ENCODE measurements around the gene CAPN2. TPM values are rescaled to one million over a fixed set of nuclear protein-coding genes. Genes with fewer than 3 reads are reported as not detected.

Gene CAPN2
- total RNA-seq, 1 donor from 2014 or later, result 258 TPM

DNA sequence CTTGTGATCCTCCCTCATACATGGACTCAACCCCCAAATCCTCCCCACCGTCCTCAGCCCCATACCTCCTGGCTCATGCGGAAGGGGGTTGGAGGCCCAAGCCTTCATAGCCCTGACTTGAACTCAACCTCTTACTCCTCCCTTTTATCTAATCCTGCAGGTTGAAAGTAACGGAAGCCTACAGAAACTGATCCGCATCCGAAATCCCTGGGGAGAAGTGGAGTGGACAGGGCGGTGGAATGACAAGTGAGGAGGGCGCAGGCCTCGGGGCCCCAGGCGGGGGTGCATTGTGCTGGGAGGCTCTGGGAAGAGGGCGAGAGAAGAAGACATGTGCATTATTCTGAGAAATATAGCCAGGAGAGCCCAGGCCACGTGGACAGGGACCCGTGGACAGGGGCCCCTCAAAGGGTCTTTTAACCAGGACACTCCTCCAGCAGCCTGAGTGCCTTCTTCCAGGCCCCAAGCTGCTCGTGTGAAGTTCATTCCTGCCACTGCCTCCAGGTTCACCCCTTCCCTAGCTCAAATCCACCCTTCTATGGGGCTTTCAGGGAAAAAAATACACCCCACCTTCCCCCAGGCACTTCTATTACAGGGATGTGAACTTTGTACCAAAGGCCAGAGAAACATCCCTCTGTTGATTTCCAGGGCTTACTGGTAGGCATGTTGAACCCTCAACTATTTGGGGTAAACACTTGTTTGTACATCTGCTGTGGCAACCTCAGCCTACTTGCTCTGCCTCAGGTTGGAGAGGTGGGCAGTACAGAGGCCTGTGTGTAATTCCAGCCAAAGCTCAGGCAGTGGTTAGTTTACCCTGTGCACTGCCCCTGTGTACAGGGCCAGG, 38.6 kb downstream of the CAPN2 start:
- Histone ChIP-seq H3K4me3 (ENCODE audit: low read depth, low read length) (no peak overlapping the region), H3K27me3 (ENCODE audit: control insufficient read depth, insufficient read depth, low read length) (no peaks in the 10 kb centered on the region), H3K36me3 (ENCODE audit: control insufficient read depth, insufficient read depth, low read length) (peaks cover 8% of the 10 kb centered on the region)
- TF ChIP-seq, protein P1, sequence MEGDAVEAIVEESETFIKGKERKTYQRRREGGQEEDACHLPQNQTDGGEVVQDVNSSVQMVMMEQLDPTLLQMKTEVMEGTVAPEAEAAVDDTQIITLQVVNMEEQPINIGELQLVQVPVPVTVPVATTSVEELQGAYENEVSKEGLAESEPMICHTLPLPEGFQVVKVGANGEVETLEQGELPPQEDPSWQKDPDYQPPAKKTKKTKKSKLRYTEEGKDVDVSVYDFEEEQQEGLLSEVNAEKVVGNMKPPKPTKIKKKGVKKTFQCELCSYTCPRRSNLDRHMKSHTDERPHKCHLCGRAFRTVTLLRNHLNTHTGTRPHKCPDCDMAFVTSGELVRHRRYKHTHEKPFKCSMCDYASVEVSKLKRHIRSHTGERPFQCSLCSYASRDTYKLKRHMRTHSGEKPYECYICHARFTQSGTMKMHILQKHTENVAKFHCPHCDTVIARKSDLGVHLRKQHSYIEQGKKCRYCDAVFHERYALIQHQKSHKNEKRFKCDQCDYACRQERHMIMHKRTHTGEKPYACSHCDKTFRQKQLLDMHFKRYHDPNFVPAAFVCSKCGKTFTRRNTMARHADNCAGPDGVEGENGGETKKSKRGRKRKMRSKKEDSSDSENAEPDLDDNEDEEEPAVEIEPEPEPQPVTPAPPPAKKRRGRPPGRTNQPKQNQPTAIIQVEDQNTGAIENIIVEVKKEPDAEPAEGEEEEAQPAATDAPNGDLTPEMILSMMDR (IDR thresholded peaks at IDR 0.05; ENCODE audit: insufficient read depth, low read length, poor library complexity, severe bottlenecking), result no peak
- DNase-seq (ENCODE audit: low read depth), result no peak

DNA sequence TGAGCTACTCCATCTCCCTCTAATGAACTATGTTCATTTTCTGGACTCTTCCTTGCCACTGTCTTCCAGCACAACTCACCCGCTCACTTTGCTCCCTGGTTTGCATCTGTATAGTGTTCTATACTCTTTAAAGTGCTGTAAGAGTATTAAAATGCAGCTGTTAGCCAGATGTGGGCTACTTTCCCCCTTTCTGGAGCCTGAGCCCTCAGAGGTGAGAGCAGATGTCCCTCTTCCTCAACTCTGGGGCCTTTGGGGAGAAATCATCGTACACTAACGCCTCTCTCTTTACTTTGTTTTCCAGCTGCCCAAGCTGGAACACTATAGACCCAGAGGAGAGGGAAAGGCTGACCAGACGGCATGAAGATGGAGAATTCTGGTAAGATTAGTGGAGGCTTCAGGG, 39.4 kb downstream of the CAPN2 start:
- H3K36me3 ChIP-seq (ENCODE audit: control insufficient read depth, insufficient read depth, low read length), result peaks cover 9% of the 10 kb centered on the region
- TF ChIP-seq, protein P1 (IDR thresholded peaks at IDR 0.05; ENCODE audit: insufficient read depth, low read length, poor library complexity, severe bottlenecking), result no peak
- H3K4me3 ChIP-seq (ENCODE audit: low read depth, low read length), result no peak overlapping the region
- H3K27me3 ChIP-seq (ENCODE audit: control insufficient read depth, insufficient read depth, low read length), result no peaks in the 10 kb centered on the region
- DNase-seq (ENCODE audit: low read depth), result no peak

DNA sequence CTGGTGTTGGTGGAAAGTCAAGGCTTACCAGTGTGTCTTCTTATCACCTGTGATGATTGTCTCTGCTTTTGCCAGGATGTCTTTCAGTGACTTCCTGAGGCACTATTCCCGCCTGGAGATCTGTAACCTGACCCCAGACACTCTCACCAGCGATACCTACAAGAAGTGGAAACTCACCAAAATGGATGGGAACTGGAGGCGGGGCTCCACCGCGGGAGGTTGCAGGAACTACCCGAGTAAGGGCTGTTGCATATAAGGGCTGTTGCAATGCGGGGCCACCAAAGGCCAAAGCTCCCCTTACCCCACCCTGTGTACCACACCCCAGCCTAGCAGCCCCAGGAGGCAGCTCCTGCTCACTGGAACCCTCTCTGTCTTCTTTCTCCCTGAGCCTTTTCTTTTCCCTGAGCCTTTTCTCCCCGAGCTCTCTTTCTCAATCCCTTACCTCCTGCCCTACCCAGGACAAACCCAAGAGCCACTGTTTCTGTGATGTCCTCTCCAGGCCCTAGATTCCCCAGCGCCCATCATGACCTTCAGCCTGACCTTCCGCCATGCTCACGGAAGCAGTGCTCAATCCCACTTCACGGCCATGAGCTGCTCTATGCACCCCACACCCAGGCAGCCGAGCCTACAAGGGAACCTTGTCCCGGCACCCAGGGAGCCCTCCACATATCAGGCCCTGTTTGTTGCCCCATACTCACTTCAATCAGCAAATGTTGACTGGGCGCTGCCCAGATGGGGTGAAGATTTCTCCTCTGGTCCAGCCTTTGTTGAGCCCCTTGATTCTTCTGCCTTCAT, 40.6 kb downstream of the CAPN2 start:
- peaks cover 5% of the 10 kb centered on the region for H3K36me3 ChIP-seq (ENCODE audit: control insufficient read depth, insufficient read depth, low read length)
- TF ChIP-seq, protein P1 (IDR thresholded peaks at IDR 0.05; ENCODE audit: insufficient read depth, low read length, poor library complexity, severe bottlenecking), result no peak
- no peaks in the 10 kb centered on the region for H3K27me3 ChIP-seq (ENCODE audit: control insufficient read depth, insufficient read depth, low read length)
- H3K4me3 ChIP-seq (ENCODE audit: low read depth, low read length), result no peak overlapping the region
- DNase-seq (ENCODE audit: low read depth), result no peak

DNA sequence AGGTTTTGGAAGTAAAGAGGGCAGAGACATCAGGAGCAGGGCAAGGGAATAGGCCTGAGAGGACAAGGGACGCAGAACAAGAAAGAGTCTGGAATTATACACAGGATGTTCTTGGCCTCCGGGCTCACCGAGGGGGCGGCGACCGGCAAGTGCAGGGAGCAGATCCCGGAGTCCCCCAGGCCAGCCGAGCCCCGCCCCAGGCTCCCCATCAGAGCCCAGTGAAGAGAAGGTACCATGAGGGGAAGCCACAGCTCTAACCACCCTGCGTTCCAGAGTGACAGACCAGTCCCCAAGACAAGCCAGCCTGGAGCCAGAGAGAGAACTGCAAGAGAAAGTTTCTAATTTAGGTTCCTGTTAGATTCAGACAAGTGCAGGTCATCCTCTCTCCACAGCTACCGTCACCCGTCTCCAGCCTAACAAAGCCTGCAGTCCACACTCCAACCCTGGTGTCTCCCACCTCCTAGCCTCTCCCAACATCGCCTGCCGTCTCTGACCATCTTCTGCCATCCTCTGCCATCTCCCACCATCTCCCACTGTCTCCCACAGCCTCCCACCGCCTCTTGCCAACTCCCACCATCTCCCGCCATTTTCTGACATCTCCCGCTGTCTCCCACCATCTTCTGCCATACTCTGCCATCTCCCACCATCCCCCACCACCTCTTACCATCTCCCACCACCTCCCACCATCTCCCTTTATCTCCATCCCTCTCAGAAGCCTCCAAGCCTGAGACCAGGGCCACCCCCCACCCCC, 42.5 kb downstream of the CAPN2 start:
- TF ChIP-seq, protein P1 (IDR thresholded peaks at IDR 0.05; ENCODE audit: insufficient read depth, low read length, poor library complexity, severe bottlenecking), result no peak
- DNase-seq (ENCODE audit: low read depth), result no peak
- Histone ChIP-seq H3K4me3 (ENCODE audit: low read depth, low read length) (no peak overlapping the region), H3K36me3 (ENCODE audit: control insufficient read depth, insufficient read depth, low read length) (peaks cover 8% of the 10 kb centered on the region), H3K27me3 (ENCODE audit: control insufficient read depth, insufficient read depth, low read length) (no peaks in the 10 kb centered on the region)

DNA sequence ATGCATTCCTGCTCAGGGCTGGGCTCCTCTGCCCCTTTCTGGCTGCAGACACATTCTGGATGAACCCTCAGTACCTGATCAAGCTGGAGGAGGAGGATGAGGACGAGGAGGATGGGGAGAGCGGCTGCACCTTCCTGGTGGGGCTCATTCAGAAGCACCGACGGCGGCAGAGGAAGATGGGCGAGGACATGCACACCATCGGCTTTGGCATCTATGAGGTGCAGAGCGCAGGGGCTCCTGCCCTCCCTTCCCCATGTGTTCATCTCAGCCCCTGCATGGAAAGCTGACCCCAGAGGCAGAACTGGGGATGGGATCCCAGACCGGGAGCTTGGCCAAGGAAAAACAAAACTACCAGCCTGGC, 43.1 kb downstream of the CAPN2 start:
- peaks cover 8% of the 10 kb centered on the region for H3K36me3 ChIP-seq (ENCODE audit: control insufficient read depth, insufficient read depth, low read length)
- TF ChIP-seq, protein P1 (IDR thresholded peaks at IDR 0.05; ENCODE audit: insufficient read depth, low read length, poor library complexity, severe bottlenecking), result no peak
- DNase-seq (ENCODE audit: low read depth), result no peak

More for the DNA sequence above, 43.1 kb downstream of the CAPN2 start:
- H3K27me3 ChIP-seq (ENCODE audit: control insufficient read depth, insufficient read depth, low read length), result no peaks in the 10 kb centered on the region
- no peak overlapping the region for H3K4me3 ChIP-seq (ENCODE audit: low read depth, low read length)

Data from kidney epithelial cell (primary cell).